Islet of Langerhans (tissue), 1 donor: ENCODE measurements around the gene APC.
"Not testable (repeated sequence)": the region's sequence is repeated elsewhere in the genome, so short reads cannot be mapped to it uniquely, and the experiment has no call there.

ENCODE experiments used
- FAIRE-seq: peaks from one replicate; lab custom pipeline; 2011; peaks lifted over from hg19 to GRCh38; lab: Jason Lieb, UNC

Gene APC

GRCh38 chr5:112860929-112861637 is 123.4 kb downstream of the APC start, which contains the start of gene SRP19:
Gene SRP19, plus strand, starts transcription at chr5:112861287. Its CDS starts 90 bp downstream, at chr5:112861377.
- peak; percentile 88 for FAIRE-seq

DNA sequence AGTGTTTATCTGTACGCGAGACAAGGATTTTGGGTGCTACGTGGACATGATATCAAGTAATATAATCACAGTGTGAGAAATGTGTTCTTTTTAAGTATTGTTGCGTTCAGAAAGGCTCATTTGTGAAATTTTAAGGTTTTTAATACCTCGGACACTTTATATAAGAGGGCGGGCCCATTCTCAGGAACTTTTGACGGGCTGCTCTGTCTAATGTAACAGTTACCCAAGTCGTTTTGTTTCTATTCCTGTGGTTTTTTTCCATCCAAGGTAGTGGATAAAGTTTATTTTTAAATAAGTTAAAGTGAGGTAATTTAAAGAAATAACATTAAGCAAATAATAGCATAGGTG is 123.9 kb downstream of the APC start:
- no peak for FAIRE-seq

- FAIRE-seq: no peak
These were observed 124.4 kb downstream of the APC start for GRCh38 chr5:112862085-112862484.

GRCh38 chr5:112863549-112863948 is 125.9 kb downstream of the APC start:
- FAIRE-seq: no peak

GRCh38 chr5:112865128-112865527 is 127.4 kb downstream of the APC start:
- no peak for FAIRE-seq

DNA sequence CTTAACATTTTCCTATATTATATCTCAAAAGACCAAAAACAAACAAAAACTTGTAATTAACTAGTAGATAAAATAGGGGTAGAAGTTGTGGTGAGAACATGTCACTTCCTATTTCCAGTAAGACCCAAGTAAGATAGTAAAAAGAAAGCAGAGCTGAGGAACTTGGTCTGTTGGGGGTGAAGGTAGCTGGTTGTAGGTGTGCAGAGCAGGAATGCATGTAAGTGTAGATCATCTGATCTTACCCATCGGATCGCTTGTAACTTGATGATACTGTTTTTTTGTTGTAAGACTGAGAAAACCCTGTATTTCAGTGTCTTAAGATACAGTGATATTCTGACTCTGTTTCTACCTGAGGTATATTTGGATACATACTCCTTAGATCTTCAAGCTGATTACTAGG is 129.1 kb downstream of the APC start:
- FAIRE-seq: no peak

- FAIRE-seq: no peak
These were observed 129.7 kb downstream of the APC start for GRCh38 chr5:112867411-112867810.

DNA sequence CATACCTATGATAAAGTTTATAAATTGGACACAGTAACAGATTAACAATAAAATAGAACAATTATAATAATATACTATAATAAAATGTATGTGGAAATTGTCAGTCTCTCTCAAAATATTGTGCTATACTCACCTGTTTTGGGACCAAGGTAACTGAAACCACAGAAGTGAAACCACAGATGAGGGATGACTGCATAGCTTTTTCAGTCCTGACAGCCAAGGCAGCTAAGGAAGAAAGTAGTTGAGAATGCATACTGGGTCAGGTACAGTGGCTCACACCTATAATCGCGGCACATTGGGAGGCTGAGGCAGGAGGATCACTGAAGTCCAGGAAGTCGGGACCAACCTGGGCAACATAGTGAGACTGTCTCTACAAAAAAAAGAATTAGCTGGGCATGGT is 132.3 kb downstream of the APC start:
- no peak for FAIRE-seq

- no peak for FAIRE-seq
These were observed 133.3 kb downstream of the APC start for GRCh38 chr5:112870966-112871365.

DNA sequence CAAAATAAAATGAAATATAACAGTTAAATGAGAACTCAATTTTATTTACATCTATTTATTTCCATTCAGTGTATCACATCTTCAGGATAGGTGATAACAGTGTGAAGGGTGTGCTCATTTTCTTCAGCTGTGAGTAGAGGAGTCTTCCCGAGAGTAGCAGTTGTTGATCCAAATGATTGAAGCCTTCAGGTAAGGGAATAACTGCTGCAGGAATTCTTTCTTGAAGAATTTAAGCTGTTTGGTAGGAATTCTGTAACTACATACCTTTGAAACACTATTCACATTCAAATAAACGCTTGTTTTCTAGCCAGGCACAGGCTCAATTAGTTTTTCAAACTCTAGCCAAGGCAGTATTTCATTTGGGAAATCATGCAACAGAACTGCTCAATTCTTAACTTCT is 138.7 kb downstream of the APC start:
- FAIRE-seq: no peak

- FAIRE-seq: no peak
These were observed 140.4 kb downstream of the APC start for GRCh38 chr5:112878101-112878500.

GRCh38 chr5:112878760-112879159 is 141.1 kb downstream of the APC start:
- FAIRE-seq: no peak

GRCh38 chr5:112880219-112880964 is 142.7 kb downstream of the APC start:
- no peak for FAIRE-seq

DNA sequence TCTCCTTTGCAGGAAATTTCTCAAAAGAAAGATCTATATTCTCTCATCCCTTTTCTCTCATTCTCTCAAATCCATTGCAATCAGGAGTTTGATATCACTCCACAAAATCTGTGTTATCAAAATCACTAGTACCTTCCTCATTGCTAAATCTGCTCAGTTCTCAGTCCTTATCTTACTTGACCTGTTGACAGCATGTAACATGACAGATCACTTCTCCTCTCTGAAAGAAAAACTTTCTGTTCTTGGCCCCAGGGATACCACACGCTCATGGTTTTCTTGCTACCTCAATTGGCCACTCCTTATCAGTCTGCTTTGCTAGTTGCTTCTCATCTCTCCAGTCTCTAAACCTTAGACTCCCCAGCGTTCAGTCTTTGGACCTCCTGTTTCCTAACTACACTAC is 145.5 kb downstream of the APC start:
- no peak for FAIRE-seq

GRCh38 chr5:112885001-112885400 is 147.3 kb downstream of the APC start:
- no peak for FAIRE-seq

- FAIRE-seq: no peak
These were observed 149.3 kb downstream of the APC start for GRCh38 chr5:112886975-112887374.

GRCh38 chr5:112892066-112892465 is 154.4 kb downstream of the APC start:
- not testable (repeated sequence) for FAIRE-seq

DNA sequence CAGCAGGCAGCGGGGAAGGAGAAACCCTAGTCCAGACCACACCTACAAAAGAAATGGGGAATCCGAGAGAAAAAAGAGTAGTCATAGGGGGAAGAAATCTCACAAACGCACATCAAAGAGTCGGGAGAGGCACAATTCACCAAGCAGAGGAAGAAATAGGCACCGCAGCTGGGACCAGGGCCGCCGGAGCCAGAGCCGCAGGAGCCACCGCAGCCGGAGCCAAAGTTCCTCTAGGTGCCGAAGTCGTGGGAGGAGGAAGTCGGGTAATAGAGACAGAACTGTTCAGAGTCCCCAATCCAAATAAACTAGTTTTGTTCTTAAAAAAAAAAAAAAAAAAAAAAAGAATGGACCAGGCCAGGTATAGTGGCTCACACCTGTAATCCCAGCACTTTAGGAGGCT is 155.1 kb downstream of the APC start:
- no peak for FAIRE-seq

DNA sequence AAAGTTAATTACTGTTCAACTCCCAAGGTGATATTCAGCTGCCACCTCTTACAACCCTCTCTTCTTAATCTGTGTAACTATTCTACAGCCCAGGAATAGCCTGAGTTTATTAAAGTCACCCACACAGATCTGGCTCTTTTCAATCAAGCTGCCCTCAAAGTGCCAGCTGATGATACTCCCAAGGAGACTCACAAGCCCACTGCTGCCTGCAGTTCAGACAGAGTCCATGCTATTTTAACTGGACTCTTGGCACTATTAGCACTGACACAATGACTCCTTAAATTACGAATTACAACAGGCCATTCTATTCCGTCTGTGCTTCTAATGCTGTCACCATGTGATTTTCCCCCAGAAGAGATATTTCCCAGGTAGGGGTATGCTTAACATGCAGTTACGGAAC is 158.0 kb downstream of the APC start:
- no peak for FAIRE-seq
